A673 (cell line): ENCODE data around the gene PRUNE2.

Source experiments
- EZH2 ChIP-seq: fragments of 200-600 bp; sonication (generic); IDR thresholded peaks from 2 replicates; pipeline ENCODE4 v1.6.1; 2017; ENCODE audit warnings: borderline replicate concordance, low read depth, mild to moderate bottlenecking, mixed read lengths, antibody characterized with exemption, low read length; ENCODE audit not compliant: poor library complexity, severe bottlenecking
- TF ChIP-seq, protein P1 (sequence below): fragments of 300-800, 200-600 bp; sonication (generic); conservative IDR thresholded peaks from 2 replicates; pipeline ENCODE4 v1.5.1; 2017; ENCODE audit warnings: low read depth, mild to moderate bottlenecking, antibody characterized with exemption, low read length, moderate library complexity, mixed read lengths

DNA sequence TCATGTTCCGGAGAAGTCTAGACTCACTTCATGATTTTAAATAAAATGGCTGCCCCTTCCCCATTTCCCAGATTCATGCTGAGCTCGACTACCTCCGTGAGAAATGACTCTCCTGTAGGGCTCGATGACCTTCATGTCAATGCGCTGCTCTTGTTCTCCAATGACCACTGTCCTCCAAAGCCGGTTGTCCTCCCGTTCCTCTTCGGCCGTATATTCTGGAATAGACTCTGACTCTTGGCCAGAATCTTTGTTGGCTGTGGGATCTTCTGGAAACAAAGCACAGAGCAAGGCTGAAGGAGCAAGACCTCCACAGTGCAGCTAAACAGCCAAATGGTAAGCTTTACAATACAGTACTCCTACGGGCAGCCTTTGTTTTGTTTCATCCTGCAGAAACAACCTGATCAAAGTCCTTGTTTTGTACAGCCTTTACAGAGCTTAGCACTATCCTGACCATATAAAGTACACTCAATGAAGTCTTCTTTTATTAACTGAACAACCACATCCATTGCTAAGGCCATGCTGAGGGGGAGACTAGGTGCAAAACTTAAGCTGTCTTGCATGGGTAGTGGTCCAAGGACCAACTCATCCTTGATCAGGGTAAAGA, 261.2 kb downstream of the PRUNE2 start:
- TF ChIP-seq, protein P1, sequence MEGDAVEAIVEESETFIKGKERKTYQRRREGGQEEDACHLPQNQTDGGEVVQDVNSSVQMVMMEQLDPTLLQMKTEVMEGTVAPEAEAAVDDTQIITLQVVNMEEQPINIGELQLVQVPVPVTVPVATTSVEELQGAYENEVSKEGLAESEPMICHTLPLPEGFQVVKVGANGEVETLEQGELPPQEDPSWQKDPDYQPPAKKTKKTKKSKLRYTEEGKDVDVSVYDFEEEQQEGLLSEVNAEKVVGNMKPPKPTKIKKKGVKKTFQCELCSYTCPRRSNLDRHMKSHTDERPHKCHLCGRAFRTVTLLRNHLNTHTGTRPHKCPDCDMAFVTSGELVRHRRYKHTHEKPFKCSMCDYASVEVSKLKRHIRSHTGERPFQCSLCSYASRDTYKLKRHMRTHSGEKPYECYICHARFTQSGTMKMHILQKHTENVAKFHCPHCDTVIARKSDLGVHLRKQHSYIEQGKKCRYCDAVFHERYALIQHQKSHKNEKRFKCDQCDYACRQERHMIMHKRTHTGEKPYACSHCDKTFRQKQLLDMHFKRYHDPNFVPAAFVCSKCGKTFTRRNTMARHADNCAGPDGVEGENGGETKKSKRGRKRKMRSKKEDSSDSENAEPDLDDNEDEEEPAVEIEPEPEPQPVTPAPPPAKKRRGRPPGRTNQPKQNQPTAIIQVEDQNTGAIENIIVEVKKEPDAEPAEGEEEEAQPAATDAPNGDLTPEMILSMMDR: no peak
- TF ChIP-seq EZH2: no peak
